Neutrophil (primary cell): ENCODE measurements around the gene TMEM233.

Experiments
- H3K27ac ChIP-seq: fragments of 200-600 bp; sonication (generic); 2 replicates; pipeline ENCODE4 v1.5.1; 2016; ENCODE audit warnings: mild to moderate bottlenecking, moderate library complexity
- H3K27me3 ChIP-seq: fragments of 200-600 bp; sonication (generic); 2 replicates; pipeline ENCODE4 v1.6.0; 2016; ENCODE audit warnings: mild to moderate bottlenecking
- H3K36me3 ChIP-seq: fragments of 200-600 bp; sonication (generic); 2 replicates; pipeline ENCODE4 v1.5.1; 2017
- H3K4me1 ChIP-seq, 2 experiments: fragments of 200-600 bp in 1 of 2; sonication (generic) in 1 of 2; 1 replicate in 1 of 2; 2 replicates in 1 of 2; pipeline versions ENCODE4 v1.5.1 to v1.6.1; 2013 to 2016; ENCODE audit warnings: low read depth in 1 of 2, low read length in 1 of 2, mild to moderate bottlenecking in 1 of 2, moderate library complexity in 1 of 2; ENCODE audit not compliant: control insufficient read depth in 1 of 2, insufficient read depth in 1 of 2
- H3K4me3 ChIP-seq, 2 experiments: fragments of 200-600 bp in 1 of 2; sonication (generic) in 1 of 2; 1 replicate in 1 of 2; 2 replicates in 1 of 2; pipeline ENCODE4 v1.5.1; 2013 to 2016; ENCODE audit warnings: low read depth in 1 of 2, low read length in 1 of 2, mild to moderate bottlenecking in 1 of 2, moderate library complexity in 1 of 2
- H3K9me3 ChIP-seq: fragments of 200-600 bp; sonication (generic); 2 replicates; pipeline ENCODE4 v1.5.1; 2016
- CTCF ChIP-seq: fragments of 200-600 bp; sonication (generic); IDR thresholded peaks from 2 replicates; pipeline ENCODE4 v1.5.1; 2016; ENCODE audit warnings: antibody characterized with exemption

The TMEM233 gene

GRCh38 chr12:119594772-119595445 lies 1.3 kb downstream of the TMEM233 start:
- no peaks in the 10 kb centered on the region for H3K4me1 ChIP-seq
- no peak overlapping the region for H3K27ac ChIP-seq
- no peak for TF ChIP-seq CTCF
- no peak overlapping the region for H3K4me3 ChIP-seq
- H3K36me3 ChIP-seq = no peaks in the 10 kb centered on the region
- peaks cover 98% of the 10 kb centered on the region for H3K27me3 ChIP-seq
- H3K9me3 ChIP-seq = no peaks in the 10 kb centered on the region

- Histone ChIP-seq H3K36me3 (no peaks in the 10 kb centered on the region), H3K9me3 (no peaks in the 10 kb centered on the region), H3K4me3 (no peak overlapping the region), H3K27ac (no peak overlapping the region), H3K27me3 (peaks cover 71% of the 10 kb centered on the region), H3K4me1 (no peaks in the 10 kb centered on the region)
- no peak for TF ChIP-seq CTCF
Observed at GRCh38 chr12:119598159-119598558, 4.6 kb downstream of the TMEM233 start.

- H3K4me1 ChIP-seq = no peaks in the 10 kb centered on the region
Observed at GRCh38 chr12:119601877-119602733, 8.5 kb downstream of the TMEM233 start.

GRCh38 chr12:119602734-119603094 lies 9.1 kb downstream of the TMEM233 start:
- Histone ChIP-seq H3K36me3 (no peaks in the 10 kb centered on the region), H3K4me1 (no peaks in the 10 kb centered on the region), H3K27ac (no peak overlapping the region), H3K9me3 (no peaks in the 10 kb centered on the region), H3K4me3 (no peak overlapping the region), H3K27me3 (peaks cover 35% of the 10 kb centered on the region)
- TF ChIP-seq CTCF = no peak

More at GRCh38 chr12:119601877-119602733, 8.5 kb downstream of the TMEM233 start:
- H3K36me3 ChIP-seq = no peaks in the 10 kb centered on the region
- no peak overlapping the region for H3K27ac ChIP-seq
- H3K27me3 ChIP-seq = peaks cover 41% of the 10 kb centered on the region
- H3K4me3 ChIP-seq = no peak overlapping the region
- no peaks in the 10 kb centered on the region for H3K9me3 ChIP-seq
- TF ChIP-seq CTCF = no peak

GRCh38 chr12:119603767-119604166 lies 10.2 kb downstream of the TMEM233 start:
- H3K4me3 ChIP-seq = no peak overlapping the region
- TF ChIP-seq CTCF = no peak
- H3K4me1 ChIP-seq = no peaks in the 10 kb centered on the region
- no peaks in the 10 kb centered on the region for H3K36me3 ChIP-seq
- H3K27ac ChIP-seq = no peak overlapping the region
- H3K27me3 ChIP-seq = peaks cover 25% of the 10 kb centered on the region
- no peaks in the 10 kb centered on the region for H3K9me3 ChIP-seq
